Measurements from ENCODE around the gene TMEM63B. TPM values are rescaled to one million over a fixed set of nuclear protein-coding genes. Genes with fewer than 3 reads are reported as not detected.
"Not testable (repeated sequence)": the region's sequence is repeated elsewhere in the genome, so short reads cannot be mapped to it uniquely, and the experiment has no call there.

TMEM63B gene
- total RNA-seq, 2 experiments from 2014 or later: 7.8 to 8.3 TPM

DNA sequence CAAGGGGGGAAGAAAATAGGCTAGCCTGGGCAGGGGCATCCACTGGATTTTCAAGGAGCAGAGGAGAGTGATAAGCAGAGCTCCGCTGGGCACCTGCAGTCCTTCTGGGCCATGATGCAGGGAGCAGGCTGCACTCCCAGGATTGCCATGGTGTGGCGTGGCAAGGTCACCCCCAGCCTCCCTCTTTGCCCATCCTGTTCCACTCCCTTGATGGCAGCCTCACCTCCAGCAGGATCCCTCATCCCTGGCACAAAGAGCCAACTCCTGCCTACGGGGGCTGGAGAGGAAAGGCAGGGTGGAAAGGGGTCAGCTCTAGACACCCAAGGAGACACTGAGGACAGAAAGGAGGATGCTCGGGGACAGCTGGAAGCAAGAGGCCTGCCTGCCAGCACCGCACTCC is 67.0 kb downstream of the TMEM63B start:
- Mint-ChIP-seq H3K9me3 (no peaks in the 10 kb centered on the region), H3K4me1 (ENCODE audit: low read depth) (peaks cover 4% of the 10 kb centered on the region), H3K36me3 (ENCODE audit: low read depth) (no peaks in the 10 kb centered on the region), H3K27ac (no peak overlapping the region), H3K4me3 (no peak overlapping the region), H3K27me3 (ENCODE audit: low read depth) (peaks cover 10% of the 10 kb centered on the region)
- CTCF ChIA-PET: interaction anchor here (0.6 to 0.7 kb wide), 2 partner anchors 29 to 42 kb away, joined by 3 to 4 read pairs; partner anchors contain the start of gene SLC29A1
- DNase-seq: no peak
- intact Hi-C loops (cut with micrococcal nuclease): no loop called here

DNA sequence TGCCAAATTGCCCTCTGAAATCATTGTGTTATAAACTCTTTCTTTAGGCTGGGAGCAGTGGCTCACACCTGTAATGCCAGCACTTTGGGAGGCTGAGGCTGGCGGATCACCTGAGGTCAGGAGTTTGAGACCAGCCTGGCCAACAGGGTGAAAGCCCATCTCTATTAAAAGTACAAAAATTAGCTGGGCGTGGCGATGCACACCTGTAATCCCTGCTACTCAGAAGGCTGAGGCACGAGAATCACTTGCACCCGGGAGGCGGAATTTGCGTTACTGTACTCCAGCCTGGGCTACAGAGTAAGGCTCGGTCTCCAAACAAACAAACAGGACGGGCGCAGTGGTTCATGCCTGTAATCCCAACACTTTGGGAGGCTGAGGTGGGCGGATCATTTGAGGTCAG is 69.0 kb downstream of the TMEM63B start:
- H3K4me1 Mint-ChIP-seq (ENCODE audit: low read depth); H3K4me3 Mint-ChIP-seq; intact Hi-C loops (cut with micrococcal nuclease); CTCF ChIA-PET; DNase-seq; H3K27ac Mint-ChIP-seq; H3K36me3 Mint-ChIP-seq (ENCODE audit: low read depth); H3K9me3 Mint-ChIP-seq: not testable (repeated sequence)
- H3K27me3 Mint-ChIP-seq (ENCODE audit: low read depth): peaks cover 10% of the 10 kb centered on the region

DNA sequence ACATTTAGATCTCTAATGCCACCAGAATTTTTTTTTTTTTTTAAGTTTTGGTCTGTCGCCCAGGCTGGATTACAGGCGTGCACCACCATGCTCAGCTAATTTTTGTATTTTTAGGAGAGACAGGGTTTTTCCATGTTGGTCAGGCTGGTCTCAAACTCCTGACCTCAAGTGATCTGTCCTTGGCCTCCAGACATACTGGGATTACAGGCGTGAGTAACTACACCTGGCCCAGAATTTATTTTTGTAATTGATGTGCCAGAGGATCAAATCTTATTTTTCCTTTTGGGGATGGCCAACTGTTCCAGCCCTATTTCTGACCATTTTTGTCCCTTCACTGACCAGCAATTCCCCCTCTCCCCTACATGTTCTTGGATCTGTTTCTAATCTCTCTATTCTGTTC is 71.3 kb downstream of the TMEM63B start:
- Mint-ChIP-seq H3K4me1 (ENCODE audit: low read depth) (no peaks in the 10 kb centered on the region), H3K9me3 (no peaks in the 10 kb centered on the region), H3K36me3 (ENCODE audit: low read depth) (no peaks in the 10 kb centered on the region), H3K27ac (no peak overlapping the region), H3K27me3 (ENCODE audit: low read depth) (no peaks in the 10 kb centered on the region), H3K4me3 (no peak overlapping the region)
- intact Hi-C loops (cut with micrococcal nuclease): no loop called here
- no peak for DNase-seq
- CTCF ChIA-PET: interaction anchor here (0.6 kb wide), 1 partner anchor 188 kb away, joined by 3 read pairs; no protein-coding TSS in a partner anchor

DNA sequence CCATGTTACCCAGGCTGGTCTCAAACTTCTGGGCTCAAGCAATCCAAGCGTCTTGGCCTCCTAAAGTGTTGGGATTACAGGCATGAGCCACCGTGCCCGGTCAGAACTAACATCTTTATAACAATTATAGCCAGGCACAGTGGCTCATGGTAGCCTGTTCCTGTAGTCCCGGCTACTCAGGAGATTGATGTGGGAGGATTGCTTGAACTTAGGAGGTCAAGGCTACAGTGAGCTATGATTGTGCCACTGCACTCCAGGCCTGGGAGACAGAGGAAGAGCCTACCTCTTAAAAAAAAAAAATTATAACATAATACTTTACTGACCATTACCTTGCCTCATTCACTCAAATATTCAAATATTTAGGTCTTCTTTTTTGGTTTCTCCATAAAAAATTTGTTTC is 72.5 kb downstream of the TMEM63B start:
- Mint-ChIP-seq H3K36me3 (ENCODE audit: low read depth) (no peaks in the 10 kb centered on the region), H3K9me3 (no peaks in the 10 kb centered on the region), H3K27ac (no peak overlapping the region), H3K4me1 (ENCODE audit: low read depth) (no peaks in the 10 kb centered on the region), H3K4me3 (no peak overlapping the region), H3K27me3 (ENCODE audit: low read depth) (no peaks in the 10 kb centered on the region)
- intact Hi-C loops (cut with micrococcal nuclease): no loop called here
- DNase-seq: no peak
- CTCF ChIA-PET: interaction anchor here (0.7 kb wide), 1 partner anchor 82 kb away, joined by 3 read pairs; no protein-coding TSS in a partner anchor

DNA sequence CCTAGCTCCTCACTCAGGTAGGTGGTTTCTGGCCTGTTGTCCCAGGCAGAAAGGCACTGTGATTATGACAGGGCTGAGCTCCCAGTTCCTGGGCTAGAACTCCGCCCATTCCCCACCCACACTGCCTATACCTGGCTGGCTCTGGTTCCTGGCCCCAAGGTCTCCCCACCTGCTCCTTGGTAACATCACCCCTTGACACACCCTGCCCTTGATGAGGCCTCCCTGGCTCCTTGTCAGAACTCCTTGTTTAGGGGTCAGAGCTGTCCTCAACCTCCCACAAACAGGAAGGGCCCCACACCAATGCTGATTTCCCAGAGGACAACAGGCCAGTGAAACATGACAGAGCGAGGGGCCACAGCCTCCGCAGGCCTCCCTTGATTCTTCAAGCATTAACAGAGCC is 73.8 kb downstream of the TMEM63B start:
- no peaks in the 10 kb centered on the region for H3K27me3 Mint-ChIP-seq (ENCODE audit: low read depth)
- H3K36me3 Mint-ChIP-seq (ENCODE audit: low read depth): no peaks in the 10 kb centered on the region
- H3K4me3 Mint-ChIP-seq: no peak overlapping the region
- DNase-seq: no peak
- no peaks in the 10 kb centered on the region for H3K9me3 Mint-ChIP-seq
- intact Hi-C loops (cut with micrococcal nuclease): no loop called here
- CTCF ChIA-PET: interaction anchor here (1.0 to 1.4 kb wide), 2 partner anchors 28 to 123 kb away, joined by 3 to 4 read pairs; no protein-coding TSS in a partner anchor
- no peaks in the 10 kb centered on the region for H3K4me1 Mint-ChIP-seq (ENCODE audit: low read depth)
- H3K27ac Mint-ChIP-seq: no peak overlapping the region

DNA sequence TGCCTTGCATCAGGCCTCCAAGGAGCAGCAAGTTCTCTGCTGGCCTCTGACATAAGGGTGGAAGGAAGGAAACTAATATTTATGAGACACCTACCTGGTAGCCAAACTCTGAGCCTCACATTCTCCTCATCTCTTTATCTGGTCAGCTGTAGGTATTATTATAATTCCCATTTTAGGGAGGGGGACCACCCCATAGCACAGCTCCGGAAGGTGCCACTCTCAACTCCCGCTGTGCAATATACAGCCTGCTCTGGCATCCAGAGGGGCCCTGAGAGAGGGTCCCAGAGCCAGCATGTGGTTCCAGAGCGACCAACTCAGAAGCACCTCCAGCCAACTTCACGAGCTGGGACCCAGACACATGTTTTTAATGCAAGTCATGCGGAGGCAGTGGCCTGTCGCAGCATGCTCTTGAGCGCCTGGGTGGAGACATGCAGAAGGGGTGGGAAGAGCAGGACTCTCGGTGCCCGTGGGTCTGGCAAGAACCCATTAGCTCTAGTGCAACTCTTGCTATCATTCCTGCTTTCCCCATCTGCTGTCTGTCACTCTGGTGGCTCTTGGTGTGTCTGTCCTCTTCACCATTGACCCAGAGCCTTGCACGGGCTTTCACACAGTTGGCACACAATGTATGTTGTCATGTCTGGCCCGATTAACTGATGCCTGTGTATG is 74.4 kb downstream of the TMEM63B start:
- no peak for DNase-seq
- no peaks in the 10 kb centered on the region for H3K36me3 Mint-ChIP-seq (ENCODE audit: low read depth)
- H3K27ac Mint-ChIP-seq: no peak overlapping the region
- no peaks in the 10 kb centered on the region for H3K9me3 Mint-ChIP-seq
- no peaks in the 10 kb centered on the region for H3K27me3 Mint-ChIP-seq (ENCODE audit: low read depth)
- H3K4me1 Mint-ChIP-seq (ENCODE audit: low read depth): no peaks in the 10 kb centered on the region
- CTCF ChIA-PET: interaction anchor here (1.0 to 1.4 kb wide), 2 partner anchors 29 to 123 kb away, joined by 3 to 4 read pairs; no protein-coding TSS in a partner anchor
- intact Hi-C loops (cut with micrococcal nuclease): no loop called here
- H3K4me3 Mint-ChIP-seq: no peak overlapping the region

DNA sequence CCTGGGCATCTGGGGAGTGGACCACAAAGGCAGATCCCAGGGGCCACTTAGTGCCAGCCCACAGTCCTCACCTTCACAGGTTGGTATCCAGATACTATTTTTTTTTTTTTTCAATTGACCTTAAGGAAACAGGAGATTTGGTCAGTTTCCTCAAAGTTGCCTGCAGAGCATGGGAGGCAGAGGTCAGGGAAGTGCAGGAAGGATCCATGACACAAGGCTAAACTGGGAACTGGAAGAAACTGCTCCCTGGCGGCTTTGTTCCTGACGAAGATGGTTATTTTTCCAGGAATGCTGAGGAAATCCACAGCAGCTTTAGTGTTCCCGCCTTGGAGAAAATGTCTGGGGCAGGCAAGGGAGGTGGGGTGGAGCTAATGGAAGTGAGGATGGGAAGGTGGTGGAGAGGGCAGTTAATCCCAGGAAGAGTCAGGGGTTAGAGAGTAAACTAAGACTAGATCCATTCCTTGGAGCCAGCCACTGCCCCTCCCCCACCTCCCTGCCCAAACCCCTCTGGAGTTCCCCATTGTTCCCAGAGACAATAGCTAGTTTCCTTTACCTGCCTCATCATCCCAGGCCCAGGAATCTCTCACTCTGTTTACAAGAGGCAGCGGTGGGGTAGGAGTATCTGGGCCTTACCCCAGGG is 75.1 kb downstream of the TMEM63B start:
- CTCF ChIA-PET: interaction anchor here (2.3 kb wide), 1 partner anchor 10 kb away, joined by 6 read pairs; no protein-coding TSS in a partner anchor
- H3K4me3 Mint-ChIP-seq: no peak overlapping the region
- no peak for DNase-seq
- H3K27ac Mint-ChIP-seq: no peak overlapping the region
- intact Hi-C loops (cut with micrococcal nuclease): no loop called here
- H3K4me1 Mint-ChIP-seq (ENCODE audit: low read depth): no peaks in the 10 kb centered on the region
- no peaks in the 10 kb centered on the region for H3K36me3 Mint-ChIP-seq (ENCODE audit: low read depth)
- H3K9me3 Mint-ChIP-seq: no peaks in the 10 kb centered on the region
- H3K27me3 Mint-ChIP-seq (ENCODE audit: low read depth): no peaks in the 10 kb centered on the region

DNA sequence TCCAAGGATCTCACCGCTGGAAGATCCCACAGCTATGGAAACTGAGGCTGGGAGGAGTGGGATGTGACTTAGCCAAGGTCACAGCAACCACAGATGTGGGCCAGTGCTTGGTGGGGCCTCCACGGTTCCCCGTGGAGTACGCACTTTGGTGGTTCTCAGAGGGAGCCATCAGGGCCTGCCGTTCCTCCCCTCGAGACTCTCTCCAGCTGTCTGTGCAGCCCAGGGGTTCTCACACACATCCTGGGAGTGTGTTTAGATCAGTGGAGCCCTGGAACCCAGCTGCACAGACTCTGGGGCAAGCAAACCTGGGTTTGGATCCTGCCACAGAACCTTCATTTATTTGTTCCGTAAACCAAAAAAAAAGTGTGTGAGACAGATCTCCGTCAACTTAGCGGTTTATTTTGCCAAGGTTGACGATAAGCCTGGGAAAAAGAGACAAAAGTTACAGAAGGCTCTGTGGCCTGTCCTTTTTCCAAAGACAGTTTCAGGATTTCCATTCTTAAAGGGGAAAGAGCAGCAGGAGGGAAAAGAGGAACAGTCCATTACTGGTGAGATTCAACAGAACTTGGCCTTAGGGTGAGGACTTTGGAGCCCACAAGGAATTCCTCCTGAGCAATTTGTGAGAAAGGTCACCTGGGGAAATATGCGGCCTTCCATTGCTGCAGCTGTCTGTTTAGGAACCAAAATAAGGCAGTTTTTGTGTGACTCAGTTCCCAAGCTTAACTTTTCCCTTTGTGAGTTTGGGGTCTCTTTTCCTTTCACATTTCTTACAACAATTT is 75.8 kb downstream of the TMEM63B start:
- Mint-ChIP-seq H3K4me1 (ENCODE audit: low read depth) (no peaks in the 10 kb centered on the region), H3K36me3 (ENCODE audit: low read depth) (no peaks in the 10 kb centered on the region), H3K27me3 (ENCODE audit: low read depth) (no peaks in the 10 kb centered on the region), H3K27ac (no peak overlapping the region), H3K4me3 (no peak overlapping the region), H3K9me3 (no peaks in the 10 kb centered on the region)
- CTCF ChIA-PET: interaction anchor here (2.3 kb wide), 1 partner anchor 10 kb away, joined by 6 read pairs; no protein-coding TSS in a partner anchor
- DNase-seq: no peak
- intact Hi-C loops (cut with micrococcal nuclease): no loop called here

DNA sequence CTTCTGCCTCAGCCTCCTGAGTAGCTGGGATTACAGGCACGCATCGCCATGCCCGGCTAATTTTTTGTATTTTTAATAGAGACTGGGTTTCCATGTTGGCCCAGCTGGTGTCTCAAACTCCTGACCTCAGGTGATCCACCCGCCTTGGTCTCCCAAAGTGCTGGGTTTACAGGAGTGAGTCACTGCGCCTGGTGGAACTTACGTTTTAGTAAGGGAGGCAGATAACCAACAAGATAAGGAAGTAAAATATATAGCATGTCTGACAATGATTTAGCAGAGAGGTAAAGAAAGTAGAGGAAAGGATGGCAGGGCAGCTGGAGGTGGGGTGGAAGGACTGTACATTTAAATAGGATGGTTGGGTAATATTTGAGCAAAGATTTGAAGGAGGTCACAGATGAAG is 76.6 kb downstream of the TMEM63B start:
- Mint-ChIP-seq H3K9me3 (no peaks in the 10 kb centered on the region), H3K27ac (no peak overlapping the region), H3K4me1 (ENCODE audit: low read depth) (no peaks in the 10 kb centered on the region), H3K36me3 (ENCODE audit: low read depth) (no peaks in the 10 kb centered on the region), H3K4me3 (no peak overlapping the region), H3K27me3 (ENCODE audit: low read depth) (no peaks in the 10 kb centered on the region)
- CTCF ChIA-PET: interaction anchor here (2.3 kb wide), 1 partner anchor 11 kb away, joined by 6 read pairs; no protein-coding TSS in a partner anchor
- intact Hi-C loops (cut with micrococcal nuclease): no loop called here
- DNase-seq: no peak

Other genes with a start within 250 kb of the TMEM63B start
- 10 to 100 TPM; 40.9 to 41.0 TPM for gene MRPL14, start 102 bp upstream of the TMEM63B start, total RNA-seq
- gene CAPN11, start 31.3 kb downstream of the TMEM63B start, total RNA-seq: not detected
- not detected for gene MYMX, start 89.4 kb downstream of the TMEM63B start, total RNA-seq
- gene SLC29A1, start 96.0 kb downstream of the TMEM63B start, total RNA-seq: 10 to 100 TPM; 32.7 to 33.4 TPM
- 1,000 to 10,000 TPM; 1,951 to 2,044 TPM for gene HSP90AB1, start 119.5 kb downstream of the TMEM63B start, total RNA-seq
- gene SLC35B2, start 130.0 kb downstream of the TMEM63B start, total RNA-seq: 1 to 10 TPM; 7.2 to 7.3 TPM
- 1 to 10 TPM; 9.1 to 9.6 TPM for gene NFKBIE, start 138.0 kb downstream of the TMEM63B start, total RNA-seq
- not detected for gene TMEM151B, start 142.9 kb downstream of the TMEM63B start, total RNA-seq
- 10 to 100 TPM; 11.6 to 12.9 TPM for gene AARS2, start 185.8 kb downstream of the TMEM63B start, total RNA-seq
- not detected for gene SPATS1, start 215.1 kb downstream of the TMEM63B start, total RNA-seq

All from activated naive CD4-positive, alpha-beta T cell treated with anti-CD3 and anti-CD28 coated beads for 36 hours (primary cell).